HG03442 (cell line): ENCODE measurements around the gene WDR19.
"Not testable (repeated sequence)": the region's sequence is repeated elsewhere in the genome, so short reads cannot be mapped to it uniquely, and the experiment has no call there.

Source experiments
- ATAC-seq: cut with Tn5 transposase; IDR thresholded peaks from one replicate; pipeline ENCODE4 v1.9.1; 2021; ENCODE audit warnings: mild to moderate bottlenecking, moderate library complexity; ENCODE audit not compliant: unreplicated experiment

WDR19 gene

GRCh38 chr4:39232100-39232499, 49.8 kb downstream of the WDR19 start:
- no peak for ATAC-seq

- ATAC-seq, result no peak
Observed at GRCh38 chr4:39233114-39233513, 50.8 kb downstream of the WDR19 start.

- no peak for ATAC-seq
Observed at GRCh38 chr4:39233783-39234182, 51.5 kb downstream of the WDR19 start.

- ATAC-seq, result no peak
Observed at GRCh38 chr4:39235021-39235420, 52.7 kb downstream of the WDR19 start.

GRCh38 chr4:39235696-39236095, 53.4 kb downstream of the WDR19 start:
- no peak for ATAC-seq

GRCh38 chr4:39237179-39237578, 54.9 kb downstream of the WDR19 start:
- ATAC-seq, result no peak

GRCh38 chr4:39243462-39243861, 61.1 kb downstream of the WDR19 start:
- ATAC-seq, result no peak

GRCh38 chr4:39255266-39255665, 72.9 kb downstream of the WDR19 start:
- ATAC-seq, result no peak

GRCh38 chr4:39255871-39256270, 73.5 kb downstream of the WDR19 start:
- no peak for ATAC-seq

- ATAC-seq, result no peak
Observed at GRCh38 chr4:39256436-39256835, 74.1 kb downstream of the WDR19 start.

GRCh38 chr4:39259571-39260330, 77.4 kb downstream of the WDR19 start:
- ATAC-seq, result no peak

- ATAC-seq, result no peak
Observed at GRCh38 chr4:39263895-39264294, 81.6 kb downstream of the WDR19 start.

GRCh38 chr4:39274503-39274902, 92.2 kb downstream of the WDR19 start:
- no peak for ATAC-seq

GRCh38 chr4:39277661-39278060, 95.3 kb downstream of the WDR19 start:
- ATAC-seq, result not testable (repeated sequence)

GRCh38 chr4:39278476-39278875, 96.1 kb downstream of the WDR19 start:
- no peak for ATAC-seq

- no peak for ATAC-seq
Observed at GRCh38 chr4:39279416-39279815, 97.1 kb downstream of the WDR19 start.

- no peak for ATAC-seq
Observed at GRCh38 chr4:39280770-39281169, 98.4 kb downstream of the WDR19 start.

GRCh38 chr4:39285111-39285795, 102.9 kb downstream of the WDR19 start:
- no peak for ATAC-seq

- ATAC-seq, result no peak
Observed at GRCh38 chr4:39285853-39286252, 103.5 kb downstream of the WDR19 start.

- no peak for ATAC-seq
Observed at GRCh38 chr4:39286263-39286662, 103.9 kb downstream of the WDR19 start.

- ATAC-seq, result no peak
Observed at GRCh38 chr4:39287223-39287622, 104.9 kb downstream of the WDR19 start.

- ATAC-seq, result no peak
Observed at GRCh38 chr4:39291686-39292085, 109.4 kb downstream of the WDR19 start.
